CD4-positive, alpha-beta T cell treated with Interleukin-21 for 1 hour (primary cell): ENCODE data around the gene HYAL4.
A peak's percentile ranks its signal among the peaks of the same experiment; 100 is the strongest.
"Not testable (repeated sequence)": the region's sequence is repeated elsewhere in the genome, so short reads cannot be mapped to it uniquely, and the experiment has no call there.

ENCODE experiments used
- DNase-seq: peaks from one replicate; pipeline ENCODE4 v3.0.0-alpha.2; 2020

HYAL4 gene

GRCh38 chr7:123844712-123845219, at the start of gene HYAL4:
TSS of gene HYAL4 (plus strand) at chr7:123845169. CDS start at chr7:123868274, 23,105 bp downstream.
- no peak for DNase-seq

DNA sequence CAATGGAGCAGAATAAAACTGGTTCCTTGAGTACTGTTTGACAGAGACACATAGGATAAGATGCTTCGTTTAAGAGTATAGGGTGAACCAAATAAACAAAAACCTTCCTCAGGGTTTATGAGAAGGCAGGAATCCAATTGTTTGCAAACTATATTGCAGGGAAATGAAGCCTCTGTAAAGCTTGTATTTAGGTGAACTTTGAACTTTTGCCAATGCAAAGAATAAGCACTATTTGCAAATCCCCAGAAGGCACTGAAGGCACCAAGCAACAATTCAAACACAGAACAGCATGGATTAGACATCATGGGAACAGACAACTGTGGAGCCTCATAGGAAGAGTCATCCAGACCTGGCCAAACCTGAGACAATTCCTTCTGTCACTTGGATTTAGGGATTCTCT, 49.1 kb upstream of the HYAL4 start:
- no peak for DNase-seq

DNA sequence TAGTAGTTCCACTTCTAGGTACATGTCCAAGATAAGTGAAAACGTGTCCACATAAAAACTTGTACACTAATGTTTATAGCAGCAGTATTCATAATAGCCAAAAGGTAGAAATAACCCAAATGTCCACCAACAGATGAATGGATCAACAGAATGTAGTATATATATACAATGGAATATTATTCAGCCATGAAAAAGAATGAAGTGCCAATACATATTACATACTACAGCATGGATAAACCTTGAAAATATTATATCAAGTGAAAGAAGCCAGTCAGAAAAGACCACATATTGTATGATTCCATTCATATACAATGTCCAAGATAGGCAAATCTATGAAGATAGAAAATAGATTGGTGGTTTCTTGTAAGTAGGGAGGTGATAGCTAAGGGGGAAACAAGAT, 48.4 kb upstream of the HYAL4 start:
- no peak for DNase-seq

GRCh38 chr7:123797673-123798531, 47.1 kb upstream of the HYAL4 start:
- DNase-seq = peak; percentile 10

DNA sequence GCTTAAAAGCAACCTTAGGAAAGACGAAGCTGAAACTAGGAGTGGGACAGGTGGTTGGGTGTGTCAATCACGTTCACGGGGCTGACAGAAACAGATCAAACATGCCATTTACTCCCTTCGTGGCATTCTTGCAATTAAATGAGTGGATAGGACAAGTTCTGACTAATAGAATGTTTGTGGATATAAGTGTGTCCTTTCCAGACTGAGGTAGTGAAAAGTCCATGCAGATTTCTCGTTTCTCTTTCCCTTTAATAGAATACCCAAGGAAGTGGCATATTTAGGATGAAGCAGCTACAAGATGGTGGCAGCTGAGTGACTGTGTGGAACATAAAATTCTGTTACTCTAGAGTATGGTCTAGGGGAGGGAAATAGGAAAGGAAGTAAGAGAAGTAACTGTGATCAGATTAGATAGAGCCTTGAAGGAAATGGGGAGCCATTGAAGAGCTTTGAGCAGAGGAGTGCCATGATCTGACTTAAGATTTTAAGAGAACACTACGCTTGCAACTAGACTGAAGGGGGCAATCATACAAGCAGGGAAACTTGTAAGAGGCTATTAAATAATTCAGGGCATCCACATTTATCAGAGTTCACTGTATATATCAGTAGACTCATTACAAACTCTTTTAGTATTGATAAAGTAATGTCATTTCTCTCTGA, 46.3 kb upstream of the HYAL4 start:
- DNase-seq = no peak

GRCh38 chr7:123802249-123802648, 42.7 kb upstream of the HYAL4 start:
- no peak for DNase-seq

DNA sequence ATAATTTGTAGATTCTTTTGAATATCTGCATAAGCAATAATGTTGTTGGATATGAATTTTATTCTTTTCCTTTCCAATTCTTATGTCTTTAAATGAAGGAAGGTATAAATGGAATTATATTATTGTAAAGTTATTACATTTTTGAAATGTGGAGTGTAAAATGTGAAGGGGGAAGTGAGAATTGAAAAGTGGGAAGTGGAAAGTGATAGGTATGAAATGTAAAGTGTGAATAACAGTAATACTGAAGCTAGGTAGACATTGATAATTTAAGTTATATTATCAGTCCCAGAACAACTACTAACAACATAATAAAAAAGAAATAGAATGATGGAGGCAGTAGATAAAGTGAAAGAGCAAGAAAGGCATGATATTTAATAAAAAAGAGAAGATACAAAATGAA, 39.7 kb upstream of the HYAL4 start:
- DNase-seq = no peak

DNA sequence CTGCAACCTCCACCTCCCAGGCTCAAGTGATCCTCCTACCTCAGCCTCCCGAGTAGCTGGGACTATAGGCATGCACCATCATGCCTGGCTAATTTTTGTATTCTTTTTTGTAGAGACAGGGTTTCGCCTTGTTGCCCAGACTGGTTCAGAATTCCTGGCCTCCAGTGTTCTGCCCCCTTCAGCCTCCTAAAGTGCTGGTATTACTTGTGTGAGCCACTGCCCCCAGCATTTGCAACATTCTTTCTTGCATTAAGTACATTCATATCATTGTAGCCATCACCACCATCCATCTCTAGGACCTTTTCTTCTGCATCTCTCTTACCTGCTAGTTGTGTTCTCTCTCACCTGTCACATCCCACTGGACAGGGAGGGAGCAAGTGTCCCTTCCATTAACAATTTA, 35.5 kb upstream of the HYAL4 start:
- DNase-seq = no peak

DNA sequence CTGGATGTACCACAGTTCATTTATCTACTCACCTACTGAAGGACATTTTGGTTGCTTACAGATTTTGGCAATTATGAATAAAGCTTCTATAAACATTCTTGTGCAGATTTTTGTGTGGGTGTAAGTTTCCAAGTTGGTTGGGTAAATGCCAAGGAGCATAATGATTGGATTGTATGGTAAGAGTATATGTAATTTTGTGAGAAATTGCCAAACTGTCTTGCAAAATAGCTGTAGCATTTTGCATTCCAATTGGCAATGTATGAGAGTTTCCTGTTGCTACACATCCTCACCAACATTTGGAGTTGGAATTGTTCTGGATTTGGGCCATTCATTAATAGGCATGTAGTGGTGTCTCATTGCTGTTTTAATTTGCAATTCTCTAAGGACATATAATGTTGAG, 33.9 kb upstream of the HYAL4 start:
- DNase-seq = no peak

DNA sequence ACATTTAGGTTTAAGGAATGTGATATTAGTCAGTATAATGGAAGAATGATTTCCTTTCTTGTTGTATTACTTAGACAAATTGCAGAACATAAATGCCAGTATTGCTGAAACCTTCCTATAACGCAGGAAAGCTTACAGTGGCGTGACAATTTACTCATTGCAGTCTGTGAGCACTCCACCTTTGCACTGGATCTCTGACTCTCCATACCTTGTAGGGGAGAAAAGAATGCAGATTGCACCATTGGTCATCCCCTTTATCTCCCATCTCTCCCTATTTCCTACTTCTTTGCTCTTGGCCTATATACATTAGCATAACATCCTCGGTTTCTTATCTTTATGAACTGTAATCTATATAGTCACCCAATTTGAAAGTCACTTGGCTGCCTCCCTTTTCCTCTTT, 28.1 kb upstream of the HYAL4 start:
- DNase-seq = no peak

DNA sequence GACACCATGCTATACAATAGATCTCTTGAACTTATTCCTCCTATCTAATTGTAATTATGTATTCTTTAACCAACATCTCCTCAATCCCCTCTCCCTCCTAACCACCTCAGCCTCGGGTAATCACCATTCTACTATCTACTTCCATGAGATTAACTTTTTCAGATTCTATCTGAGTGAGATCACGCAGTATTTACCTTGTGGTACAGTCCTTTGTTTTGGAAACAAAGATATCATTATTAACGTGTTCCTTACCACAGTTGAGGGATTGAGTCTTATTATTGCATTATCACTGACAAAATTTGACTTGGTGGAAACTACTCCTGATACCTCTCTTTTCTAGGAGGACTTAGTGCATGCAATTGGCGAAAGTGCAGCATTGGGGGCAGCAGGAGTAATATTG, 26.0 kb upstream of the HYAL4 start:
- DNase-seq = no peak

- DNase-seq = not testable (repeated sequence)
These were observed 25.2 kb upstream of the HYAL4 start for GRCh38 chr7:123819795-123820194.

GRCh38 chr7:123820864-123821263, 24.1 kb upstream of the HYAL4 start:
- no peak for DNase-seq

DNA sequence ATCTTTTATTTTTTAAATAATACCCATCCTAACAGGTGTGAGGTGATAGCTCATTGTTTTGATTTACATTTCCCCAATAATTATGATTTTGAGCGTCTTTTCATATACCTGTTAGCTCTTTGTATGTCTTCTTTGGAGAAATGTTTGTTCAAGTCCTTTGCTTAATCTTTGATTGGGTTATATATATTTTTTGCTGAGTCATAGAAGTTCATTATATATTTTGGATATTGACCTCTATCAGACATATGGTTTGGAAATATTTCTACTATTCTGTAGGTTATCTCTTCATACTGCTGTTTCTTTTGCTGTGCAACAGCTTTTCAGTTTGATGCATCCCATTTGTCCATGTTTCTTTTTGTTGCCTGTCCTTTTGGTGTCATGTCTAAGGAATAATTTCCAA, 23.6 kb upstream of the HYAL4 start:
- DNase-seq = no peak

GRCh38 chr7:123823898-123824753, 20.8 kb upstream of the HYAL4 start:
- no peak for DNase-seq

DNA sequence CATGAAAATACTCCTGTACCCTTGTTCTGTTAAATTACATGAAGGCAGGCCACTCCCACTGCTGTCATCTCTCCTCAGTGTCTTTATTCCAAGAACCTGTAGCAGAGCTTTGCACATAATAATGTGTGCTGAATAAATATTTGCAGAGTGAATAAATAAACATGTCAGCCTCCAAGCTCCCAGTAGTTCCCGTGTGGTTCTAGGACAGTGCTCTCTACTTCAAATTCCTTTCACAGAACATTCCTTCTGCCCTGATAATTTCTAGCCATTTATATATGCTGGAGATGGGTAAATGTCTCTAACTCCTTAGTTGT, 20.3 kb upstream of the HYAL4 start:
- DNase-seq = no peak

DNA sequence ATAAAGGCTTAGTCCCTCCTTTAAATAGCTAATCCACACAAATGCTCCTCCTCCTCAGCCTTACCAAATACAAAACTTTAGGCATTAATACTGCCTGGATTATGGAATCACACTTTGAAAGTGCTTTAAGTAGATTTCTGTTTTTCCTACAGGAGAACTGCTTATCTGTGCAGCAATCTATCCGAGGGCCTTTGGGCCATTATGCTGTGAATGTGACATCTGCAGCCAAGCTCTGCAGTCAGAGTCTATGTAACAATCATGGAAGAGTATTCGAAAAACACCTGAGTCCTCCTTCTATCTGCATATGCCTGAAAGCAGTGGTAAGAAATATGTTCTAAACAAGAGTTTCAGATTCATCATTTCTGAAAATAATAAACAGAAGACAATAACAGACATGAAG, 16.2 kb upstream of the HYAL4 start:
- no peak for DNase-seq

DNA sequence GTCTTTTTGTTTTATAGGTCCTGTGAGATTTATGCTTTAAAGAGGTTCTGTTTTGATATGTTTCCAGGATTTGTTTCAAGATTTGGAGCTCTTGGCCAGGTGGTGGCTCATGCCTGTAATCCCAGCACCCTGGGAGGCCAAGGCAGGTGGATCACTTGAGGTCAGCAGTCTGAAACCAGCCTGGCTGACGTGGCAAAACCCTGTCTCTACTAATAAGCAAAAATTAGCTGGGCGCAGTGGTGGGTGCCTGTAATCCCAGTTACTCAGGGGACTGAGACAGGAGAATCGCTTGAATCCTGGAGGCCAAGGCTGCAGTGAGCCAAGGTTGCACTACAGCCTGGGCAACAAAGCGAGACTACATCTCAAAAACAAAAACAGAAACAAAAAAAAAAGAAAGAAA, 8.3 kb upstream of the HYAL4 start:
- no peak for DNase-seq

GRCh38 chr7:123839106-123839505, 5.9 kb upstream of the HYAL4 start:
- DNase-seq = not testable (repeated sequence)

- DNase-seq = not testable (repeated sequence)
These were observed 827 bp upstream of the HYAL4 start for GRCh38 chr7:123844142-123844541.

- DNase-seq = no peak
These were observed 851 bp downstream of the HYAL4 start for GRCh38 chr7:123845823-123846216.

GRCh38 chr7:123846217-123846891, 1.4 kb downstream of the HYAL4 start:
- no peak for DNase-seq

- no peak for DNase-seq
These were observed 2.9 kb downstream of the HYAL4 start for GRCh38 chr7:123847868-123848267.
